GM18909 (cell line): Measurements from ENCODE around the gene MAGI3.
"Not testable (repeated sequence)": the region's sequence is repeated elsewhere in the genome, so short reads cannot be mapped to it uniquely, and the experiment has no call there.

ENCODE experiments used
- ATAC-seq: cut with Tn5 transposase; IDR thresholded peaks from one replicate; pipeline ENCODE4 v1.9.1; 2021; ENCODE audit warnings: mild to moderate bottlenecking; ENCODE audit not compliant: unreplicated experiment, poor library complexity

MAGI3 gene

GRCh38 chr1:113396585-113396984, 6.3 kb downstream of the MAGI3 start:
- ATAC-seq: no peak

DNA sequence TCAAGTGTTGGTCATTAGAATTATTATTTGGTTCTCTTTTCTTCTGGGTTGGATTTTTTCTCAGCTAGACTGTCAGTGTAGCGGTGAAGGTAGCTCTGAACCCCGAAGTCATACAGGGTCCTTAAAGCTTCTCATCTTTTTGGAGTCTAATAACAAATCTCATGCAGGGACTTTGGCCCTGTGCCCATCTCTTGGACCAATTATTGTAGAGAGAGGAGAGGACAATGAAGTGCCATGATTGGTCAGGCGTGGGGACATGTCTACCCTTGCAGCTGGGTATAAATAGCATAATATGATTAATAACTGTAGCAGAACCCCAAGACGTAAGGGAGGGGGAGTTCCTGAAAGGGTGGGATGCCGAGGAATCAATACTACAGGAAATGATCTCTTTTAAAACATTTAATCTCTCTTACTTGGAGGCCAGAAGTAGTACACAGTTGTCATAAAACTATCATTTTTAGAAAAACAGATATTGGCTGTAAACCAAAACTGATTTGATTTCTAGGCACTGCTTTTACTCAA, 8.8 kb downstream of the MAGI3 start:
- ATAC-seq: no peak

GRCh38 chr1:113401067-113401466, 10.8 kb downstream of the MAGI3 start:
- no peak for ATAC-seq

- ATAC-seq: no peak
Measured at GRCh38 chr1:113401728-113402127, 11.4 kb downstream of the MAGI3 start.

GRCh38 chr1:113403065-113403464, 12.8 kb downstream of the MAGI3 start:
- no peak for ATAC-seq

GRCh38 chr1:113405573-113405972, 15.3 kb downstream of the MAGI3 start:
- no peak for ATAC-seq

- not testable (repeated sequence) for ATAC-seq
Measured at GRCh38 chr1:113406149-113406548, 15.8 kb downstream of the MAGI3 start.

GRCh38 chr1:113409363-113409762, 19.0 kb downstream of the MAGI3 start:
- no peak for ATAC-seq

- not testable (repeated sequence) for ATAC-seq
Measured at GRCh38 chr1:113412020-113412419, 21.7 kb downstream of the MAGI3 start.

GRCh38 chr1:113415310-113416070, 25.2 kb downstream of the MAGI3 start:
- no peak for ATAC-seq

- ATAC-seq: not testable (repeated sequence)
Measured at GRCh38 chr1:113416071-113416470, 25.8 kb downstream of the MAGI3 start.

- no peak for ATAC-seq
Measured at GRCh38 chr1:113416496-113416895, 26.2 kb downstream of the MAGI3 start.

DNA sequence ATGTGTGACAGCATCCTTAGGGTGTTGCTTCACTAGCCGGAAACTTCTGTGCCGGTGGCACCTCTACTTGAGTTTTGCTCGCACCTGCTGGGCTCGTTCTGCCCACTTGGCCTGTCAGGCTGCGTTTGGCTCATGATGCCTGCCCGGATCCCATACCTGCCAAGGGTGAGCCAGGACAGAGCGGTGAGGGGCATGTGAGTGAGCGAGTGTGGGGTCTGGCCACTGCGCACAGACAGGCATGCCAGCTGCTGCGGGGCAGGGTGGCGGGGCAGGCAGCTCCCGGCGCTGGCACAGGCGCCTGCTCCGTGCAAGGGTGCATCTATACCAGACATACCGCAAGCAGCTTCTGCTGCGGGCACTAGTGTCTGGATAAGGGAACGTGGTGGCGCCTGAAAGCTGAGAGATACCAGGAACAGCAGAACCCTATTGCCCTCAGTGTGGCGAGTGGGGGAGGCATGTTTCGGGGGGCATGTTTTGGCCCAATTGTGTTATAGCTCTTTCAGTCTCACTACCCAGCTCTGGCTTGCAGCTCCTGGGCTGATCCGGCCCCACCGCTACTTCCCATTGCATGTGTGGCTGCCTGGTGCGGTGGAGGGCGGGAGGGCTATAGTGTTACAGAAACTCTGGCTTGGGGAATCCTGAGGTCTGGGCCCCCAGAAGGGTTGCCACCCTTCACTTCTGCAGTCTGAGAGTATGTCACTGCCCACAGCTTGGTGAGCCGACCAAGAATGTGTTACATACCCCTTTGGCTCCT, 32.2 kb downstream of the MAGI3 start:
- ATAC-seq: no peak

GRCh38 chr1:113423826-113424225, 33.5 kb downstream of the MAGI3 start:
- ATAC-seq: no peak

DNA sequence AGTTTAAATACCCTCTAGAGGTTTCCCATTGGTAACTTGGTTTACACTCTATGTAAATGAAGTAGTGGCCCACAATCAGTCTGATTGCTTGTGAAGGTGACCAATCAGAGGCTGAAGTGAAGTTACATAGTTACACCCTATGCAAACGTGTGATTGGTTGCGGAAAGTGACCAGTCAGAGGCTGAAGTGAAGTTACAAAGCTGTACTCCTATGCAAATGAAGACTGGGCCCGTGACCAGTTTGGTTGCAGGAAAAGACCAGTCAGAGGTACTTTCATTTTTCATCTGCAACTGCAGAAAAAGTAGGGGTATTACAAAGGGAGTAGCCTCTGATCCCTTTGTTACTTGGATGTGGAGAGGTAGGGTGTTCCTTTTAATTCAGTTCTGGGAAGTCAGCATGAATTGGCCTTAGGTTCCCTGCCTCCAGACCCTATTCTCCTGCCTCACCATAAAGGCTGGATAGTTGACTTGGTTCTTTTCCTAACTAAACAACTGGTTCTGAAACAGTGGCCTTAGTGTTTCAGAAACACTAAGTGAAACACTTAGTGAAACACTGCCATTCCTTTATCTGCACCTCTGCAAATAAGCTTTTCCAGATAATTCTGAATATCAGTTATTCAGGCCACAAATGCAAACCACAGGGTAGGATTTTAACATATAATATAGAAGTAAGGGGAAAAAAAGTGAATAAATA, 39.3 kb downstream of the MAGI3 start:
- no peak for ATAC-seq

- no peak for ATAC-seq
Measured at GRCh38 chr1:113433184-113433583, 42.9 kb downstream of the MAGI3 start.

- ATAC-seq: no peak
Measured at GRCh38 chr1:113434081-113434873, 44.0 kb downstream of the MAGI3 start.

GRCh38 chr1:113434874-113435175, 44.5 kb downstream of the MAGI3 start:
- no peak for ATAC-seq

DNA sequence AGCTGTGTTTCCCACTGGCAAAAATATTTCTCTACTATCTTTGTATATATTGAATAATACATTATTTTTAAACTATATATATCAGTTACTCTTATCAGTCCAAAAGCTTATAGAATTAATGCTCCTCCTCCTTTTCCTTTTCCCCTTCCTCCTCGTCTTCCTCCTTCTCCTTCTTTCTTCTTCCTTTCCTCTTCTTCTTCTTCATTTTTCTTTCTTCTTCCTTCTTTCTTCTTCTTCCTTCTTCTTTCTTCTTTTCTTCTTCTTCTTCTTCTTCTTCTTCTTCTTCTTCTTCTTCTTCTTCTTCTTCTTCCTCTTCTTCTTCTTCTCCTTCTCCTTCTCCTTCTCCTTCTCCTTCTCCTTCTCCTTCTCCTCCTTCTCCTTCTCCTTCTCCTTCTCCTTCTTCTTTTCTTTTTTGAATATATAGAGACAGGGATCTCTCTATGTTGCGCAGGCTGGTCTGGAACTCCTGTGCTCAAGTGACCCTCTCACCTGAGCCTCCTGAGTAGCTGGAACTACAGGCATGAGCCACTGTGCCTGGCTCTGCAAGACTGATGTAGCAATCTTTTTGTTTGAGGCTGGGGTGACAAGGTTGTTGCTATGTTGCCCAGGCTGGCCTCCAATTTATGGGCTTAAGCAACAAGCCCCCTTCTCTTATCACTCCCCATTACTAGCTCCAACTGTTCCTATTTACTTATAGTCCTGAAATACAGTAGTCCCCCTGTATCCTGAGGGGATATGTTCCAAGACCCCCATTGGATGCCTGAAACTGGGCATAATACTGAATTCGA, 47.4 kb downstream of the MAGI3 start:
- no peak for ATAC-seq
